ENCODE data around the gene F5. TPM values are rescaled to one million over a fixed set of nuclear protein-coding genes. Genes with fewer than 3 reads are reported as not detected.

F5 gene
- total RNA-seq, 6 experiments from 2014 or later = 110 to 279 (median 175) TPM

GRCh38 chr1:169610108-169610507 is 23.8 kb upstream of the F5 start:
- H3K4me1 ChIP-seq = no peaks in the 10 kb centered on the region
- TF ChIP-seq POLR2A (IDR thresholded peaks at IDR 0.05) (no peak), CTCF (IDR thresholded peaks at IDR 0.05) (no peak)
- ATAC-seq (peak; percentile 56 to 88 (median 68)), DNase-seq (no peak)
- H3K4me3 ChIP-seq = no peak overlapping the region
- no peaks in the 10 kb centered on the region for H3K9me3 ChIP-seq
- no peaks in the 10 kb centered on the region for H3K36me3 ChIP-seq
- H3K27ac ChIP-seq = no peak overlapping the region
- H3K27me3 ChIP-seq = no peaks in the 10 kb centered on the region
- intact Hi-C loops (cut with DNase I) = loop anchor here in 1 of 2 donors (10.0 kb wide), 2 partner anchors 95 to 215 kb away; no protein-coding TSS in a partner anchor
- 9% methylated on average over 1 of the region's 1 CpG for WGBS (ENCODE audit: insufficient coverage, low coverage, low lambda C conversion rate, missing lambda C conversion rate)

GRCh38 chr1:169608226-169608625 is 21.9 kb upstream of the F5 start:
- WGBS (ENCODE audit: insufficient coverage, low coverage, low lambda C conversion rate, missing lambda C conversion rate) = 91% methylated on average over 4 of the region's 4 CpGs
- intact Hi-C loops (cut with DNase I) = no loop called here
- H3K27ac ChIP-seq = no peak overlapping the region
- no peak overlapping the region for H3K4me3 ChIP-seq
- H3K4me1 ChIP-seq = no peaks in the 10 kb centered on the region
- no peaks in the 10 kb centered on the region for H3K36me3 ChIP-seq
- no peak for DNase-seq
- H3K27me3 ChIP-seq = no peaks in the 10 kb centered on the region
- ATAC-seq = no peak
- TF ChIP-seq CTCF (IDR thresholded peaks at IDR 0.05) (no peak), POLR2A (IDR thresholded peaks at IDR 0.05) (no peak)
- H3K9me3 ChIP-seq = no peaks in the 10 kb centered on the region

- ATAC-seq = peak; percentile 58 to 80 (median 69)
- no peaks in the 10 kb centered on the region for H3K4me1 ChIP-seq
- H3K9me3 ChIP-seq = no peaks in the 10 kb centered on the region
- TF ChIP-seq CTCF (IDR thresholded peaks at IDR 0.05) = no peak
- TF ChIP-seq POLR2A (IDR thresholded peaks at IDR 0.05) = no peak
- intact Hi-C loops (cut with DNase I) = no loop called here
- DNase-seq = peak in 1 of 3 donors; percentile 52
- H3K27ac ChIP-seq = no peak overlapping the region
- no peaks in the 10 kb centered on the region for H3K36me3 ChIP-seq
- H3K27me3 ChIP-seq = no peaks in the 10 kb centered on the region
- H3K4me3 ChIP-seq = no peak overlapping the region
- 33% methylated on average over 3 of the region's 5 CpGs for WGBS (ENCODE audit: insufficient coverage, low coverage, low lambda C conversion rate, missing lambda C conversion rate)
These were observed 18.7 kb upstream of the F5 start for GRCh38 chr1:169604781-169605560.

- Histone ChIP-seq H3K27me3 (no peaks in the 10 kb centered on the region), H3K4me3 (no peak overlapping the region), H3K9me3 (no peaks in the 10 kb centered on the region), H3K27ac (no peak overlapping the region), H3K4me1 (peaks cover 0 to 2% (median 0%) of the 10 kb centered on the region in 4 donors), H3K36me3 (no peaks in the 10 kb centered on the region)
- DNase-seq (no peak), ATAC-seq (peak; percentile 70 to 79 (median 74))
- intact Hi-C loops (cut with DNase I) = no loop called here
- WGBS (ENCODE audit: insufficient coverage, low coverage, low lambda C conversion rate, missing lambda C conversion rate) = 20% methylated on average over 3 of the region's 3 CpGs
- TF ChIP-seq POLR2A (IDR thresholded peaks at IDR 0.05) = no peak
- peak; percentile 46 to 66 (median 58) for TF ChIP-seq CTCF (IDR thresholded peaks at IDR 0.05)
These were observed 15.0 kb upstream of the F5 start for GRCh38 chr1:169601096-169601881.
